DMS 273 (cell line): ENCODE results near the gene HMSD.
A peak's percentile ranks its signal among the peaks of the same experiment; 100 is the strongest.
"Not testable (repeated sequence)": the region's sequence is repeated elsewhere in the genome, so short reads cannot be mapped to it uniquely, and the experiment has no call there.

Experiments
- DNase-seq: peaks from one replicate; lab custom pipeline; 2025; ENCODE audit not compliant: unreplicated experiment; lab: John Stamatoyannopoulos, UW

The HMSD gene, protein sequence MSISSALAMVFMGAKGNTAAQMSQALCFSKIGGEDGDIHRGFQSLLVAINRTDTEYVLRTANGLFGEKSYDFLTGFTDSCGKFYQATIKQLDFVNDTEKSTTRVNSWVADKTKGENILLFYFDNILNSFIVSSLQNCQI

DNA sequence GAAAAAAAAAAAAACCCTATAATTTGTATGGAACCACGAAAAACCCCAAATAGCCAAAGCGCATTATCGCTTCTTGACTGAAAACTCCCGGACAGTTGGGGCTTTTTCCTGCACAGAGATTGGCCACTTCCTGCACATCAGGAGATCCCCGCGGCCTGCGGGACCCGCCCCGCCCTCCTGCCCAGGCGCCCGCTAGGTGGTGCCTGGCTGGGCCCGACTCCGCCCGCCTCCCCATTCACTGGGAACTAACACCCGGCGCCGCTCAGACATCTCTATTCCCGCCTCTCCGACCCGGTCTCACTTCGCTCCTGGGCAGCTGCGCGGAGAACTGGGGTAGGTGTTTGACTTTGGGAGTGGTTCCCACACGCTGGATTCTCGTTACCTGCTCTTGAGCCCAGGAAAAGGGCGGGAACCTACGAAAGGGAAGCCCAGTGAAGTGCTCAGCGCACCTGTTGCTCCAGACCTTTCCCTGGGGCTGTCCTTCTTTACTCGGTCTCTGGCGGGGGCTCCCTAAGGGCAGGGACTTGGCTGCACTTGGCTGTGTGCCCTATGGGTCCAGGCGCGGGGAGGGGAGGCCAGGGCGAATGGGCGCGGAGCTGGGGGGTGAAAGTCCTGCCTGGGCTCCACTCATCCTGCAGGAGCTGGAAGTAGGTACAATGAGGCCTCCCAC is at the start of gene HMSD:
Gene HMSD, plus strand, starts transcription at position 234 of the 670 bp plus-strand sequence. CDS start 4,155 bp downstream, outside the sequence.
- DNase-seq, result peak; percentile 87

DNA sequence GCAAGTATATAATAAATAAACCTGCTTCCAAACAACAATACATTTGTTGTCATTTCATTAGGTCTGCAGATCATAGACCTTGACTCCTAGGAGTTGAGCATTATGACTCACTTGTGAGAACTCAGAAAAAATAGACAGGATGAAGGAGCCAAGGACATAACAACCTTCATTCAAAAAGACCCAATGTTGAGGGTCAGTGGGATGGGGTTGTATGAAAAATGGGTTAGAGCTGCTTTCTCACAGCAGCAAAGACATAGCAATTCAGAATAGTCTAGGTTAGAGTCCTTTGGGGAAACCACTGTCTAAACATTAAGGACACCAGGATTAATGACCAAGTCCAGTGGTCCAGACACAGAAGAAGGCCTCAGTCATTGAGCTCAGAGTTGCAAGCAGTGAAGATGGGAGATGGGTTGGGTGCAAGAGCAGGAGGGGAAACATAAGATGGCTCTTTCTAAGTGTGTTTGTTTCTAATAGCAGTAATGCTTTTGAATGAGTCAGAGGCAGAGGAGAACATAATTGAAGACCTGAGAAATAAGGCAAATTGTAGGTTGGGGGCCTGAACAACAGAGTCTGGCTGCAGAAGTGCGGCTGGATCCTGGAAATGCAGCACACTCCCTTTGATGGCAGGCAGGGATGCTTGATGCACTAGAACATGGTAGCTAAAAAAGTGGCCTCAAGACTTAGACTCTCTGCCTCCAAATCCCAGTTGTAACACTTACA is 45.1 kb upstream of the HMSD start:
- DNase-seq, result no peak

DNA sequence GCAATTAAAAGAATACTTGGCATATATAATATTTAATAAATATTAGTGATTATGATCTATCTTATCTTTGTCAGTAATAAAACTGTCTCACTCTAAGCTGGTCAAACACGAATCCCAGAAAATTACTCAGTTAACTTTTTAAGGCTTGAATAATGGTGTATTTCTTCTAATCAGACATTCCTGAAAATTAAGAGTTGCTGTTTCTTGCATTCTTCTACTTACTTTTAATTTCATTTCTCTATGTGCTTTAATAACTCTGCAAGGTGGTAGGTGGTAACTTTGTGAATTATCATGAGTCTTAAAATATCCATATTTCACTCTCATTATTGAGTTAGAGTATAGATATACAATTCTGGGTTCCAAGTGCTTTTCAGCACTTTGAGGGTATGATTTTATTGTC is 44.4 kb upstream of the HMSD start:
- no peak for DNase-seq

DNA sequence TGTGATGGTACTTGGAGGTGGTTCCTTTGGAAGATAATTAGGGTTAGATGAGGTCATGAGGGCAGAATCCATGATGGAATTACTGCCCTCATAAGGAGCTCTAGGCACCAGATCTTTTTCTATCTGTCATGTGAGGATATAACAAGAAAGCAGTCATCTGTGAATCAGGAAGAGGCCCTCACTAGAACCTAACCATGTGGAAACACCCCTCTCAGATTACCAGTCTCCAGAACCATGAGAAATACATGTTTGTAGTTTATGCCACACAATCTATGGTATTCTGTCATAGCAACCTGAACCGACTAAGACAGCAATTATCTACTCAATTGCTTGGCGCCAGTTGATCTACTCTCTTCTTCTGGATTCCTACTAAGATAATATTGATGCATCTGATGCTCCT is 43.7 kb upstream of the HMSD start:
- DNase-seq, result no peak

DNA sequence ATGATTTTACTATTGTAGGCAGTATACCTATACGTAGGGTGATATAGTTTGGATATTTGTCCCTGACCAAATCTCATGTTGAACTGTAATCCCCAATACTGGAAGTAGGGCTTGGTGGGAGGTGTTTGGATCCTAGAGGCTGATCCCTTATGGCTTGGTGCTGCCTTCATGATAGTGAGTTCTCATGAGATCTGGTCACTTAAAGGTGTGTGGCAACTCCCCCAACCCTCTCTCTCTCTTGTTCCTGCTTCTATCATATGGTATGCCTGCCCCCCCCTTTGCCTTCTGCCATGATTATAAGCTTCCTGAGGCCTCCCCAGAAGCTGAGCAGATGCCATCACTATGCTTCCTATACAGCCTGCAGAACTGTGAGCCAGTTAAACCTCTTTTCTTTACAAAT is 43.0 kb upstream of the HMSD start:
- DNase-seq, result no peak

DNA sequence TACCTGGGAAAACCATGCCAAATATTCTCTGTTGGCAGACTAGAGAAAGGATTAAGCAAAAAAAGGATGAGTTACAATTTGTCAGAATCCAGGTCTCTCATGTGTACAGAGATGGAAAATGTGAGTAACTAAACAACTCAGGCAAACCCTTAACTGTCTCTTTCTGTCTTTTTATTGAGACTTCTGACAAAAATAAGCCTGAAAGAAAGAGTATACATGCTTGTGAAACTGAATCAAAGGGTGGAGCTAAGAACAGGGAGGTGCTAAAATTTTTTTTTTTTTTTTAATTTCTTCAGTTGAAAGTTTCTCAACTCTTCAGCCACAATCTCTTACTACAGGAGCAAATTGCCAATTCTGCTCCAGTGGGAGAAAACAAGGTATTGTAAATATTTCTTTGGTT is 41.4 kb upstream of the HMSD start, which contains the start of gene SERPINB10:
Gene SERPINB10, plus strand, starts transcription at position 295 of the 400 bp plus-strand sequence. CDS start 7,553 bp downstream, outside the sequence.
- no peak for DNase-seq

DNA sequence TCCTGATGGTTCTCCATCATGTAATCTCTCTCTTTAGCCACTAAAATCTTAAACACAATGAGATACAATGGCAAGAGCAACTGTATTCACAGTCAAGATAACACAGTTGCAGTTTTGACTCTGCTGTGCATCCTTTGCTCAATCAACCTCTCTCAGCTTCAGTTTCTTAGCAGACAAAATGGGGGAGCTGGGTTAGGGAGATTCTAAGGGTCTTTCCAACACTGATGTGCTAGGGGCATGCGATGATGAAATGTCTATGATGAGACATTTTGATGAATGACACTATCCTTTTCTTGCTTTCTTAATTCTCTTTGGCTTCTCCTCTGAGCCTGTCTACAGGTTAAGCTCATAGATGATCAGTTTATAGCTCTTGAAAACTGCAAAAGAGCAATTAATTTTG is 40.2 kb upstream of the HMSD start:
- DNase-seq, result no peak

DNA sequence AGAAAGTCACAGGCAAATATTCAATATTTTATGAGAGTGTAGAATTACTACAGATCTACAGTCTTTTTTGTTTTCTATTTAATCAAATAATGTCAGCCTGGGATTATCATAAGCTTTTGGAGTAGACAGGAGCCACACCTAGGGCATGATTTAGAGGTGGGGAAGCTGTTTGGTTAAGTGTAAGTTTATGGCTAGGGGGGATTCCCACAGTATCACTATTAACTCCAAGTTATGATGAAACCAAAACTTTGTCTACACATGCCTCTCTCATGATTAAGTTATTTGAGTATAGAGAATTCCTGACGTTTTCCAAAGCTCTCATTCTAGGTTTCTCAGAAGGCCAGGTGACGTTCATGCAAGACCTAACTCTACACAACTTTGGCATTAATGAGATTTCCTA is 39.2 kb upstream of the HMSD start:
- no peak for DNase-seq

DNA sequence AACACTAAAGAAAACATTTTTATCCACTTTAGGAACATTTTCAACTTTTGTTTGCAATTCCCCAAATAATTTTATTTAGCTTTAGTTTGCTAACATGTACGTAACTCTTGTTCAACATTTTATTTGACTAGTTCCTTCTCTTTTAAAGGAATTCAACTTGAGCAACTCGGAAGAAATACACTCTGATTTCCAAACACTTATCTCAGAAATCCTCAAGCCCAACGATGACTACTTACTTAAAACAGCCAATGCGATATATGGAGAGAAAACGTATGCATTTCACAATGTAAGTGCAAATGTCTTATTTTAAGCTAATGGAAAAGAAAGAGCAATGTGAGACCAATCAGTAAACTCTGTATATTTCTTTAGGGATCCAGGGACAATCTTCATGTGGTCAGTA is 31.3 kb upstream of the HMSD start:
- no peak for DNase-seq

DNA sequence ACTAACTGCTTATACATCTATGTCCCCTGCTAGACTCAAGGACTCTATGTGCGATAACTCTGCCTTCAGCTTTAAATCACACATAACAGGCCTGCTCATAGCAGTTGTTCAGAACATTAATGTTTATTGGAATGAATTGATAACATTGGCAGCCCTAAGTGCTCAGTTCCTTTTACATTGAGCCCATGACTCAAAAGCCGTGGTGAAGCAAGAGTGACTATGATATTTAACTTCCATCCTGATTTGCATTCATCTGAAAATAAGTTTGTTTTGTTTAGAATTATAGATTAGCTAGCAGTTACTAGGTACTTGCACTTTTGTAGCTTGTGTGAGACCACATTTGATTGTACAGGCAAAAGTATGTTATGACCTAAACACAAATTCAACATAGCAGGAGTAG is 27.1 kb upstream of the HMSD start:
- no peak for DNase-seq

DNA sequence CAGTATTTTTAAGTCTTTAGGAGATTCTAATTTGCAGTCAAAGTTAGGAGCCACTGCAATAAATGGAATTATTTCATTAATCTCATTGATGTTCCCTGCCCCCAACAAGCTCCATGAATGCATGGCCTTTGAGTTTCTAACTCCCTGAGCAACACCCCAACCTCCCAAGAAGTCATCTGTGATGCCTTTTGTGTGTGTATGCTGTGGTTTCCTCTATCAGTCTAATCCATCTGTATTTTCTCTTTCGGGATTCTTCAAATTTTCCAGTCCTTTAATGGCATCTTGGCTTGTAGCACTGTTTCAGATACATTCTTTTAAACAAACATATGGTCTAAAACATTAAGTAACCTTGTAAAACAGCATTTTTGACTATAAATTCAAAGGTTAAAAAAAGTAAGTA is 24.6 kb upstream of the HMSD start:
- no peak for DNase-seq

DNA sequence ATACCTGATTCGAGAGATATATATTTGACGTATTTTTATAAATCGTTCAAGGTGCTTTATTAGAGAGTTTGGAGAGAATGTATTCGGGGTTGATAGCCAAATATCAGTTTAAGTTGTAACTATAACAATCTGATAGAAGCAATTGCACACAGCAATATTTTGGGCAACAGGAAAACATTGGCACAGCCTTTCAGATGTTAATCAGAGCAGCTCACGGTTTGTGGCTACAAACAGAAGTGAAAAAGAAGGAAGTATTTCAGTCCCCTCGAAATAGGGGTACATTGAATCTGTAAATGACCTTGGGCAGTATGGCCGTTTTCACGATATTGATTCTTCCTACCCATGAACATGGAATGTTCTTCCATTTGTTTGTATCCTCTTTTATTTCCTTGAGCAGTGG is 20.8 kb upstream of the HMSD start:
- no peak for DNase-seq

DNA sequence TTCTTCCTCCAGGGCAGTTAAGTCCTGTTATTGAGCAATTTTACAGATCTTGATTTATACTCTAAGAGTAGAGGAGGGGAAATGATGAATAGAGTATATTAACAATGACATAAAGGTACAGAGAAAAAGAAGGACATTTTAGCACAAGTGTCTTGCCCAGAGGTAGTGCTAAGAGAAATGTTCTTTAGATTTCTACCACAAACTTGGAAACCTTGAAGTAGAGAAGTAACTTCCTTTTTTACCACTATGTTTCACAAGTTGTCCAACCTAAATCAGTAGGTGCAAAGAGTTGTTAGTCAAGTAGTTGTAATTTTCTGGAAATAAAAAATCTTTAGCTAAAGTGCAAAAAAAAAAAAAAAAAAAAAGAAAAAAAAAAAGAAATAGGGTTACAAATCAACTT is 19.7 kb upstream of the HMSD start:
- DNase-seq, result not testable (repeated sequence)

DNA sequence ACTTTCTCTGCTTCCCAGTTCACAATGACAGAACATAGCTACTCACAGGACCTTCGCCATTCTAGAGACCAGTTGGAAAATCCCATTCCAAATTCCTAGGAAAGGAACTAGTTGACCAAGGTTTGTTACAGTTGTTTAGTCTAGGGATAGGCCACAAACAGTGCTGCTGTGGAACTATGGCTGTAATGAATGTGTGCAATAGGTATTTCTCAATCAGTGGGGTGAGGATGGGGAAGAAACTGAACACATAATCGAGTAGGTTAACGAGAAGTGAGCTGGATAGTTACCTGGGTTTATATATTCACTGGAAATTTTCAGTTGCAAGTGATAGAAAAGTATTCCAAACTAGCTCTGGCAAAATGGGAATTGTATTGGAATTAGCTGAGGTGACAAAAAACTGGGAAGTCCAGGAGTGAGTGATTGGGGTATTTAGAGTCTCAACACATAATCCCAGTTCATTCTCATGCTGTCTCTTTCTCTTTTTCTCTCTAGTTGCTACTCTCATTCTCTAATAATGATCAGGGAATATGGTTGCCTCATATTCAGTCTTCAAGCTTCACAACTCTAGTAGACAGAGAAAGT is 18.2 kb upstream of the HMSD start:
- DNase-seq, result no peak

DNA sequence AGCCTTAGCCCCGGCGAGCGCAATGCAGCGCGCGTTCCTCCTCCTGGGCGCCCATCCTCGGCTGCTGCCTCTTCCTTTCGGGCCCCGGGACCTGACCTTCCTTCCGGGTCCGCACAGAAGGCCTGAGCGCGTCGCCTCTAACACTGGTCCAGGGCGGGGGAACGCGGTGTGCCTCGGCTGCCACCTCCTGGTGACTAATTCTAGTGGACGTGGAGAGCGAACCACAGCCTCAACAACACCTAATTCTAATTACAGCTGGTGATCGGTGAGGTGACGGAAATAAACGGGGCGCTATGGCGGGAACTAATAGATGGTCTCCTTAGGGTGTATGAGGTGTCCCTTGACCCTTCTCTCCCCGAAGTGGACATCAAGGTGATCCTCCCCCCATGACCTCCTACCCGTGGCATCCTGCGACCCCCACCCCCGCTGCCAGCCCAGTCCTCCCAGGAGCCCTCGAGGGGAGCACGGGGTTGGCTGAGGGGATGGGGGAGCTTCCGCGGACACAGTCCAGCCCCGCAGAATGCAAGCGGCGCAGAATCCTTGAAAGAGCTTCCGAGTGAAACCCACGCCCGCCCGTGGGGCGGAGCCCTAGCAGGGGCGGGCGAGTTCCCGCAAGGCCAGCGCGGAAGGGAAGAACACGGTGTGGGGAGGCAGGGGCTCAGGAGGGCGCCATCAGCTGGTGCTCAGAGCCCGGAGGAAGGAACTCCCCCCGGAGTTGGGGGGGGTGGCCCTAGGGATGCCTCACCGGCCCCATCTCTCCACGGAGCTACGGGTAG is 12.8 kb upstream of the HMSD start:
- peak; percentile 89 for DNase-seq

DNA sequence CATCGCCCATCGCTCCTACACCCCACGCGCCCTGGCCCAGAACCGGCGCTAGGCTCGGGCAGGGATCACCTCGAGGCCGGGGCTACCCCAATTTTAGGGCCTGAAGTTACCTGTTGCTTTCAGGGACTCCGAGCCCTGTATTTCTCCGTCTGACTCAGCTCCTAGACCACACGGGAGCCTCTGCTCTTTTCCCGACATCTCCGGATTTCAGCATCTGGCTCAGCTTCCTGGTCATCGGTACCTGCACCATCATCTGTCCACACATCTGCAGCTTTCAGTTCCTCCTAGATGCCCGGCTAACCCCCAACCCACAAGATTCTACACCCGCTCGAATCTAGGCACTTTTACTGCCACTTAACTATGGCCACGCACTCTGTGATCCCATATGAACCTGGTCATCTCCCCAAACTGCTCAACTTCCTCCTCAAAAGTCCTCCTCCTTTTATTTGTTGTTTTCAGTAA is 12.1 kb upstream of the HMSD start:
- no peak for DNase-seq

DNA sequence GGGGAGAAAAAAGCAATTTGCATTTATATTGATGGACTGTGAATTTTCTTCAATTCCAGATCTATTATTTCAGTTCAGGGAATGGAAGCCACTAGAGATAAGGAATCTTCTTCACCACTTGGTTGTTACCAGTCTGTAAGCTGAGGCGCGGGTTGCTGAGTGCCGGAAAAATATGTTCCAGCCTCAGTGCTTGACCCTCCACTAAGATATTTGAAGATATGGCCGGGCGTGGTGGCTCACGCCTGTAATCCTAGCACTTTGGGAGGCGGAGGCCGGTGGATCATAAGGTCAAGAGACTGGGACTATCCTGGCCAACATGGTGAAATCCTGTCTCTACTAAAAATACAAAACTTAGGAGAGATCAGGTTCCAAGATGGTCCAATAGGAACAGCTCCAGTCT is 9.1 kb upstream of the HMSD start:
- DNase-seq, result no peak

DNA sequence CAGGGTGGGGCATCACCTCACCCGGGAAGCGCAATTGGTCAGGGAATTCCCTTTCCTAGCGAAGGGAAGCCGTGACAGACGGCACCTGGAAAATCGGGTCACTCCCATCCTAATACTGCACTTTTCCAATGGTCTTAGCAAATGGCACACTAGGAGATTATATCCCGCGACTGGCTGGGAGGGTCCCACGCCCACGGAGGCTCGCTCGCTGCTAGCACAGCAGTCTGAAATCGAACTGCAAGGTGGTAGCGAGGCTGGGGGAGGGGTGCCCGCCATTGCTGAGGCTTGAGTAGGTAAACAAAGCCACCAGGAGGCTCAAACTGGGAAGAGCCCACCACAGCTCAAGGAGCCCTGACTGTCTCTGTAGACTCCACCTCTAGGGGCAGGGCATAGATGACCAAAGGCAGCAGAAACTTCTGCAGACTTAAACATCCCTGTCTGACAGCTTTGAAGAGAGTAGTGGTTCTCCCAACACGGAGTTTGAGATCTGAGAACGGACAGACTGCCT is 8.5 kb upstream of the HMSD start:
- DNase-seq, result not testable (repeated sequence)

DNA sequence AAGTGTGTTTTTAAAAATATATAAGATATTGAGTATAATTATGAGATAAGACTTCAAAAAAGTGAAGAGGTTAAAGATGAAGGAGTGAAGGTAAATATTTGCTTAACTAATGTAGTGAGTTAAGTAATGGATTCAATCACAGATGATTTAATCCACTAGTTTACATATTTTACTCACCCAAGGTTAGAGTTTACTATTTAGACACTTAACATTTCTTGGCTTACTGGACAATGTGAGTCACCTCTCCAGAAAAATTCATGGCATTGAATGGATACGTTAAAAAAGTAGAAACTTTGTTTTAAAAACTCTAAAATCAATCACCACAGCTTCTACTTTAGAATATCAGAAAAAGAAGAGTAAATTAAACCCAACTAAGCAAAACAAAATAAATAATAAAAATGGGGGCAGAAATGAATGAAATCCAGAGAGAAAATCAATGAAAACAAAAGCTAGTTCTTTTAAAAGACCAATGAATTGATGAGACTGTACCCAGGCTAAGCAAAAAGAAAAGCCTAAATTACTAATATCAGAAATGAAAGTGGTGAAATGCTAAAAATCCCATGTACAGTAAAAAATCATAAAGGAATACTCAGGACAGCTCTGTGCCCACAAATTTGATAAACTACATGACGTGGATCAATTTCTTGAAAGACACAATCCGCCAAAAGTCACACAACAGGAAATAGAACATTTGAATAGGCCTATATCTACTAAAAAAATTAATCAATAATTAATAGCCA is 1.9 kb upstream of the HMSD start:
- DNase-seq, result no peak

DNA sequence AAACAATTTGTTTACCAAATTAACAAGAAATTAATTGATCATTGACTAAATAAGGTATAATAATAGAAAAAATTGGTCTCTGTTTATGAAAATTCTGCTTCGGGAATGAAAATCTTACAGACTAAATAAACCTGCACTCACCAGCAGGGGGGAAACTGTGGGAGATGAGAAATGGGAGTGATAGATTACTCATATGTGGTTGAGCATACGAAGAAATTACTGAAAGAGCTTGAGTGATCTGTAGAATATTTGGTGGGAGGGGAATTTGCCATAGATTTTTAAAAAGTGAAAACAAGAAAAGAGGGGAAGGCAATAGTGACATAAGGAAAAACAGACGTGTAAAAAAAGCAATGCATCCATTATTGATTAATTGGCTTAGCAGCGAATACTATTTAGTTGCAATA is 2.2 kb downstream of the HMSD start:
- peak; percentile 7 for DNase-seq
